HK-2 (cell line): ENCODE measurements around the gene CELF2.

ENCODE experiments used
- DNase-seq: peaks from one replicate; pipeline ENCODE4 v3.0.0-alpha.2; 2018; ENCODE audit not compliant: unreplicated experiment

The CELF2 gene

GRCh38 chr10:11223081-11223480, 205.4 kb downstream of the CELF2 start:
- DNase-seq, result no peak

GRCh38 chr10:11223507-11224140, 206.0 kb downstream of the CELF2 start:
- no peak for DNase-seq

GRCh38 chr10:11224321-11224720, 206.6 kb downstream of the CELF2 start:
- no peak for DNase-seq

GRCh38 chr10:11224792-11225416, 207.2 kb downstream of the CELF2 start:
- DNase-seq, result no peak

GRCh38 chr10:11225935-11226334, 208.3 kb downstream of the CELF2 start:
- DNase-seq, result no peak

- no peak for DNase-seq
Observed at GRCh38 chr10:11227103-11227502, 209.4 kb downstream of the CELF2 start.

GRCh38 chr10:11229893-11230292, 212.2 kb downstream of the CELF2 start:
- no peak for DNase-seq

- DNase-seq, result no peak
Observed at GRCh38 chr10:11230498-11231167, 213.0 kb downstream of the CELF2 start.

GRCh38 chr10:11231285-11231684, 213.6 kb downstream of the CELF2 start:
- no peak for DNase-seq

- no peak for DNase-seq
Observed at GRCh38 chr10:11232222-11232961, 214.7 kb downstream of the CELF2 start.

- no peak for DNase-seq
Observed at GRCh38 chr10:11234857-11235531, 217.3 kb downstream of the CELF2 start.

- DNase-seq, result no peak
Observed at GRCh38 chr10:11235771-11236170, 218.1 kb downstream of the CELF2 start.

- no peak for DNase-seq
Observed at GRCh38 chr10:11236234-11236633, 218.6 kb downstream of the CELF2 start.

- DNase-seq, result no peak
Observed at GRCh38 chr10:11237571-11237970, 219.9 kb downstream of the CELF2 start.

GRCh38 chr10:11238893-11239292, 221.2 kb downstream of the CELF2 start:
- no peak for DNase-seq

- DNase-seq, result no peak
Observed at GRCh38 chr10:11240641-11241040, 223.0 kb downstream of the CELF2 start.

- DNase-seq, result no peak
Observed at GRCh38 chr10:11242443-11243387, 225.0 kb downstream of the CELF2 start.

GRCh38 chr10:11243425-11244222, 226.0 kb downstream of the CELF2 start:
- DNase-seq, result no peak

GRCh38 chr10:11245095-11245479, 227.4 kb downstream of the CELF2 start:
- no peak for DNase-seq

- no peak for DNase-seq
Observed at GRCh38 chr10:11245510-11245909, 227.8 kb downstream of the CELF2 start.
